GM12872 (cell line): Measurements from ENCODE around the gene PHLDA1.

Experiments used
- TF ChIP-seq, protein P1 (sequence below): IDR thresholded peaks from 3 replicates; pipeline ENCODE4 v1.5.1; 2011; ENCODE audit warnings: low read depth, mild to moderate bottlenecking, low read length, moderate library complexity; ENCODE audit not compliant: insufficient read depth

Gene PHLDA1

DNA sequence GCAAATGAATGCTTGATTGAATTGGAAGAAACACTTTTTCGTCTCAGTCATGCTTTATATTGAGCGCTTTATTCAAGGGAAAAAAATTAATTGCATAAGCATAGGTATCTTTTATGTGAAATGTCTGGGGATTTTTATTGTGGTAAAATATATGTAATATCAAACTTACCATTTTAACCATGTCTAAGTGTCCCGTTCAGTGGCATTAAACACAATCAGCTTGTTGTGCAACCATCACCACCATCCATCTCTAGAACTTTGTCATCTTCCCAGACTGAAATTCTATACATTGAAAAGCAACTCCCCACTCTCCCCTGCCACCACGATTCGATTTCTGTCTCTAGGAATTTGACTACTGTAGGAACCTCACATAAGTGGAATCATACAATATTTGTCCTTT is 39.8 kb downstream of the PHLDA1 start:
- TF ChIP-seq, protein P1, sequence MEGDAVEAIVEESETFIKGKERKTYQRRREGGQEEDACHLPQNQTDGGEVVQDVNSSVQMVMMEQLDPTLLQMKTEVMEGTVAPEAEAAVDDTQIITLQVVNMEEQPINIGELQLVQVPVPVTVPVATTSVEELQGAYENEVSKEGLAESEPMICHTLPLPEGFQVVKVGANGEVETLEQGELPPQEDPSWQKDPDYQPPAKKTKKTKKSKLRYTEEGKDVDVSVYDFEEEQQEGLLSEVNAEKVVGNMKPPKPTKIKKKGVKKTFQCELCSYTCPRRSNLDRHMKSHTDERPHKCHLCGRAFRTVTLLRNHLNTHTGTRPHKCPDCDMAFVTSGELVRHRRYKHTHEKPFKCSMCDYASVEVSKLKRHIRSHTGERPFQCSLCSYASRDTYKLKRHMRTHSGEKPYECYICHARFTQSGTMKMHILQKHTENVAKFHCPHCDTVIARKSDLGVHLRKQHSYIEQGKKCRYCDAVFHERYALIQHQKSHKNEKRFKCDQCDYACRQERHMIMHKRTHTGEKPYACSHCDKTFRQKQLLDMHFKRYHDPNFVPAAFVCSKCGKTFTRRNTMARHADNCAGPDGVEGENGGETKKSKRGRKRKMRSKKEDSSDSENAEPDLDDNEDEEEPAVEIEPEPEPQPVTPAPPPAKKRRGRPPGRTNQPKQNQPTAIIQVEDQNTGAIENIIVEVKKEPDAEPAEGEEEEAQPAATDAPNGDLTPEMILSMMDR: no peak

DNA sequence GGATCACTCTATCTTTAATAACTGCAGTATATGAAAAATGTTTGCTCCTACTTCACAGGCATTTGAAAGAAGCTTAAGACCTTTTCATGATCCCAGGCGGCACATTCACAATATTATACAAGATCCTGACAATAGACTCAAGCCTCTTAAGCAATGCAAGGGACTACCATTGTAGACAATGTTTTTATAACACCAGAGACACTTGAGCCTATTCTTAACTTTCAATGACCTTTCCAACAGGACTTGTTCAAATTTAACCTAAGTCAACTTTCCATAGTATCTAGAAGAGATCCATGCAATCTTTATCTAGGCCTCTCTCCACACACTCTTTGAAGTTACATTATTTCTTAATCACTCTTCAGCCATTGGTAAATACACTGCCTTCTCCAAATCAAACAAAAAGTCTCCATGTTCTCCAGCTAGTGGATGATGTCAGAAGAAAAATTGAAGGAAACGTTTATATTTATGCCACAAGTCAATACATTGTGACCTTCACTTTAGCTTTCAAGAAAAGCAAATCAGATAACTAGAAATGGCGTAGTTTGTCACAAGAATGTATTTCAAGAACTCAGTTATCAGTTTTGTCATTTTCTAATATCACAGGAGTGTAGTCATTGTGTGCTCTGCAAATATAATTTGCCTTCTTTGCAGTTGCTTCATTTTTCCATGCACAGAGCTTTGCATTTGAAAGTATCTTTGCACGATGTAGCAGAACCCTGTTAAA is 41.2 kb downstream of the PHLDA1 start:
- TF ChIP-seq, protein P1: no peak

GRCh38 chr12:75986001-75986746 is 45.4 kb downstream of the PHLDA1 start:
- TF ChIP-seq, protein P1: no peak

DNA sequence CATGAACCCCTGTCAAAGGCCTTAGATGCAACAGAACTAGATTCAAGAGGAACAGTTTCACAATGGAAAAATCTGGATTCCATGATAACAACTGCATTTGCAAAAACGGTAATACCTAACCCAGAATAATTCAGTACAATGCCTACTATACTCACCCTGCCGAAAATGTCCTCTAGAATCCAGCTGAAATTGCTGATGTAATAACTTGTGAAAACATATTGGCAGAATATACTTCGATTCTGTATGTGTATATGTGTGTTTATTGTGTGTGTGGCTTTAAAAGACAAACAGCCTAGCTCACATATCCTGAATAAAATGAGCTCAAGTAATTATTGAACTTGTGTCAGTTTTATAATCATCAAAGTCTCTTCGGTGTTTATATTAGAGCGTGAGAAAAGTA is 46.0 kb downstream of the PHLDA1 start:
- TF ChIP-seq, protein P1: no peak

DNA sequence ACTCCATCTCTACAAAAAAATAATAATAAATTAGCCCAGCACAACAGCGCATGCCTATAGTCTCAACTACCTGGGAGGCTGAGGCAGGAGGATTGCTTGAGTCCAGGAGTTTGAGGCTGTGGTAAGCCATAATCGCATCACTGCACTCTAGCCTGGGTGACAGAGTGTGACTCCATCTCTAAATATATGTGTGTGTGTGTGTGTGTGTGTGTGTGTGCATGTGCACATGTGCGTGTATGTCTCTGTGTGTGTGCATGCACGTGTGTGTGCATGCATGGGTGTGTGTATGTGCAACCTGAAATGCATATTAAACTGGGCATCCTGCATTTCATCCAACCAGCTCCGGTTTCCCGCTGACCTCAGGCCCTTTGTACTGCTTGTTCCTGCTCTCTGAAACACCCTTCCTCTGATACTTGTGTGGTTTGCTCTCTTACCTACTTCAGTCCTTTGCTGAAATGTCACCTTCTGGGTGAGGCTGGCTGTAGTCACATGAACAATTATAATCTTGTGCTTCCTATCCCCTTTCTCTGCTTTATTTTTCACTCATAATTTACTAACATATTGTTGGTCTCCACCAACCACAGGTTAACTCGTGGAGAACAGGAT is 46.9 kb downstream of the PHLDA1 start:
- TF ChIP-seq, protein P1: no peak

- TF ChIP-seq, protein P1: no peak
Measured at GRCh38 chr12:75982979-75983660, 48.5 kb downstream of the PHLDA1 start.

- TF ChIP-seq, protein P1: no peak
Measured at GRCh38 chr12:75982169-75982564, 49.4 kb downstream of the PHLDA1 start.
